Measurements from ENCODE around the gene SPPL3.

GRCh38 chr12:120939523-120939922 lies 35.4 kb upstream of the SPPL3 start:
- no peak for TF ChIP-seq CTCF (IDR thresholded peaks at IDR 0.05)
- no peak for TF ChIP-seq REST (IDR thresholded peaks at IDR 0.05; ENCODE audit: insufficient read depth in 1 of 2, low read depth in 2 of 2, low read length in 1 of 2)
- TF ChIP-seq TCF7L2 (IDR thresholded peaks at IDR 0.05; ENCODE audit: low read depth, low read length): no peak
- TF ChIP-seq POLR2AphosphoS5 (IDR thresholded peaks at IDR 0.05; ENCODE audit: low read depth, low read length): no peak
- no peak for TF ChIP-seq SIN3A (IDR thresholded peaks at IDR 0.05; ENCODE audit: borderline replicate concordance, insufficient read depth, low read depth, low read length)
